ENCODE results near the gene MUC2. TPM values are rescaled to one million over a fixed set of nuclear protein-coding genes. Genes with fewer than 3 reads are reported as not detected.

Gene MUC2
- total and polyA plus RNA-seq, 10 of the 15 experiments (the other 5 are each of a cell fraction or from before 2014, with no cell fraction given) = 0.23 TPM; not detected in 9

DNA sequence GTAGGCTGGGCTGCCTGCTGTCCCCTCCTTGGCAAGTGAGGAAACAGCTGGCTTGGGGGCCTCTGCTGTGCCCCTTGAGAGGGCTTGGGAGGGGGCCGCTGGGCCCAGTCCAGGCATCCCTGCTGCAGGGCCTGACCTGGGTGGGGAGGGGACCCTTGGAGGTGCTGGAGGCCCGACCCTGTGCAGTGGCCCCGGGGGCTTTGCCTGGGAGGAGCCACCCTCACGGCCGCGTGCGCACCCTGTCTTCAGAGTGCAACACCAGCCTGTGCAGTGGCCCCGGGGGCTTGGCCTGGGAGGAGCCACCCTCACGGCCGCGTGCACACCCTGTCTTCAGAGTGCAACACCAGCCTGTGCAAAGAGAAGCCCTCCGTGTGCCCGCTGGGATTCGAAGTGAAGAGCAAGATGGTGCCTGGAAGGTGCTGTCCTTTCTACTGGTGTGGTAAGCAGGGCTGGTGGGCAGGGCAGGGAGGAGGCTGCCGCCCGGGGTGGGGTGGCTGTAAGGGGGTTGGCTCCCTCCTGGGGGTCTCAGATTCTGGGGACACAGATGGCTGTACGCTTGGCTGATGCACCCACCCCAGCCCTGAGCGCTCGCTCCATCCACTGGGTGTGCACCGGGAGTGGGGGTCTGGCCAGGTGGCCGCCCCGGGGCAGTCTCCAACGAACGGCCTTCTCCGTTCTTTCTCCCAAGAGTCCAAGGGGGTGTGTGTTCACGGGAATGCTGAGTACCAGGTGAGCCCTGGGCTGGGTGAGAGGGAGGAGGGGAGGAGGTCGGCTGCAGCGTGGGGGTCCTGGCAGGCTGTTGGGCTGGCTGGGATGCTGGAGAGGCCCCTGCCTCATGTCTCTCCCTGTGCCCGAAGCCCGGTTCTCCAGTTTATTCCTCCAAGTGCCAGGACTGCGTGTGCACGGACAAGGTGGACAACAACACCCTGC lies 32.9 kb downstream of the MUC2 start:
- POLR2A ChIA-PET = no interaction called here

More for the DNA sequence above, 32.9 kb downstream of the MUC2 start:
- no peaks in the 10 kb centered on the region for H3K27me3 ChIP-seq (replicated peaks in 1 of 2; ENCODE audit: control insufficient read depth in 2 of 2, insufficient read depth in 2 of 2, low read length in 1 of 2)
- no peaks in the 10 kb centered on the region; the same call in 2 of the 3 replicates for H3K9me3 ChIP-seq (replicated peaks; ENCODE audit: control insufficient read depth, insufficient read depth, low read length)
- no peak overlapping the region for H3K4me2 ChIP-seq (ENCODE audit: control insufficient read depth, insufficient read depth)
- in situ Hi-C loops (cut with MboI) (no loop called here), intact Hi-C loops (cut with micrococcal nuclease; ENCODE audit: unreplicated experiment) (no loop called here)
- FAIRE-seq (no peak), ATAC-seq (no peak), DNase-seq (ENCODE audit: low read depth, low spot score) (no peak)
- H3K27ac ChIP-seq (ENCODE audit: control insufficient read depth, insufficient read depth) = no peak overlapping the region
- CTCF ChIA-PET = no interaction called here
- H4K20me1 ChIP-seq (ENCODE audit: control insufficient read depth, insufficient read depth) = no peaks in the 10 kb centered on the region
- H3K79me2 ChIP-seq (ENCODE audit: control insufficient read depth, insufficient read depth, low read length) = no peaks in the 10 kb centered on the region
- TF ChIP-seq DPF2 (IDR thresholded peaks at IDR 0.05) (no peak), SREBF2 (IDR thresholded peaks at IDR 0.05; ENCODE audit: low read length) (no peak), CREB1 (IDR thresholded peaks at IDR 0.05; ENCODE audit: low read depth) (no peak), RAD21 (IDR thresholded peaks at IDR 0.05; ENCODE audit: insufficient read depth, low read depth, low read length) (no peak), NR2C2 (IDR thresholded peaks at IDR 0.05; ENCODE audit: borderline replicate concordance, control insufficient read depth, insufficient read length, low read depth) (no peak), CHD4 (IDR thresholded peaks at IDR 0.05) (no peak), ZNF622 (IDR thresholded peaks at IDR 0.05) (no peak), NFYB (IDR thresholded peaks at IDR 0.05; ENCODE audit: insufficient read depth, low read depth, low read length) (no peak), GABPA (IDR thresholded peaks at IDR 0.05; ENCODE audit: low read depth) (no peak), KAT2A (conservative IDR thresholded peaks at IDR 0.05; ENCODE audit: control insufficient read depth, low read depth, low read length) (no peak), SPI1 (IDR thresholded peaks at IDR 0.05; ENCODE audit: borderline replicate concordance, insufficient read depth, low read depth, low read length) (no peak), ZNF24 (IDR thresholded peaks at IDR 0.05) (no peak)
- TF ChIP-seq, protein P1, sequence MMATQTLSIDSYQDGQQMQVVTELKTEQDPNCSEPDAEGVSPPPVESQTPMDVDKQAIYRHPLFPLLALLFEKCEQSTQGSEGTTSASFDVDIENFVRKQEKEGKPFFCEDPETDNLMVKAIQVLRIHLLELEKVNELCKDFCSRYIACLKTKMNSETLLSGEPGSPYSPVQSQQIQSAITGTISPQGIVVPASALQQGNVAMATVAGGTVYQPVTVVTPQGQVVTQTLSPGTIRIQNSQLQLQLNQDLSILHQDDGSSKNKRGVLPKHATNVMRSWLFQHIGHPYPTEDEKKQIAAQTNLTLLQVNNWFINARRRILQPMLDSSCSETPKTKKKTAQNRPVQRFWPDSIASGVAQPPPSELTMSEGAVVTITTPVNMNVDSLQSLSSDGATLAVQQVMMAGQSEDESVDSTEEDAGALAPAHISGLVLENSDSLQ (IDR thresholded peaks at IDR 0.05) = no peak
- TF ChIP-seq, protein P2, sequence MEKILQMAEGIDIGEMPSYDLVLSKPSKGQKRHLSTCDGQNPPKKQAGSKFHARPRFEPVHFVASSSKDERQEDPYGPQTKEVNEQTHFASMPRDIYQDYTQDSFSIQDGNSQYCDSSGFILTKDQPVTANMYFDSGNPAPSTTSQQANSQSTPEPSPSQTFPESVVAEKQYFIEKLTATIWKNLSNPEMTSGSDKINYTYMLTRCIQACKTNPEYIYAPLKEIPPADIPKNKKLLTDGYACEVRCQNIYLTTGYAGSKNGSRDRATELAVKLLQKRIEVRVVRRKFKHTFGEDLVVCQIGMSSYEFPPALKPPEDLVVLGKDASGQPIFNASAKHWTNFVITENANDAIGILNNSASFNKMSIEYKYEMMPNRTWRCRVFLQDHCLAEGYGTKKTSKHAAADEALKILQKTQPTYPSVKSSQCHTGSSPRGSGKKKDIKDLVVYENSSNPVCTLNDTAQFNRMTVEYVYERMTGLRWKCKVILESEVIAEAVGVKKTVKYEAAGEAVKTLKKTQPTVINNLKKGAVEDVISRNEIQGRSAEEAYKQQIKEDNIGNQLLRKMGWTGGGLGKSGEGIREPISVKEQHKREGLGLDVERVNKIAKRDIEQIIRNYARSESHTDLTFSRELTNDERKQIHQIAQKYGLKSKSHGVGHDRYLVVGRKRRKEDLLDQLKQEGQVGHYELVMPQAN (conservative IDR thresholded peaks at IDR 0.05) = no peak
- TF ChIP-seq, protein P3, sequence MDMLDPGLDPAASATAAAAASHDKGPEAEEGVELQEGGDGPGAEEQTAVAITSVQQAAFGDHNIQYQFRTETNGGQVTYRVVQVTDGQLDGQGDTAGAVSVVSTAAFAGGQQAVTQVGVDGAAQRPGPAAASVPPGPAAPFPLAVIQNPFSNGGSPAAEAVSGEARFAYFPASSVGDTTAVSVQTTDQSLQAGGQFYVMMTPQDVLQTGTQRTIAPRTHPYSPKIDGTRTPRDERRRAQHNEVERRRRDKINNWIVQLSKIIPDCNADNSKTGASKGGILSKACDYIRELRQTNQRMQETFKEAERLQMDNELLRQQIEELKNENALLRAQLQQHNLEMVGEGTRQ (IDR thresholded peaks at IDR 0.05; ENCODE audit: borderline replicate concordance, low read depth, low read length) = no peak
- TF ChIP-seq, protein P4, sequence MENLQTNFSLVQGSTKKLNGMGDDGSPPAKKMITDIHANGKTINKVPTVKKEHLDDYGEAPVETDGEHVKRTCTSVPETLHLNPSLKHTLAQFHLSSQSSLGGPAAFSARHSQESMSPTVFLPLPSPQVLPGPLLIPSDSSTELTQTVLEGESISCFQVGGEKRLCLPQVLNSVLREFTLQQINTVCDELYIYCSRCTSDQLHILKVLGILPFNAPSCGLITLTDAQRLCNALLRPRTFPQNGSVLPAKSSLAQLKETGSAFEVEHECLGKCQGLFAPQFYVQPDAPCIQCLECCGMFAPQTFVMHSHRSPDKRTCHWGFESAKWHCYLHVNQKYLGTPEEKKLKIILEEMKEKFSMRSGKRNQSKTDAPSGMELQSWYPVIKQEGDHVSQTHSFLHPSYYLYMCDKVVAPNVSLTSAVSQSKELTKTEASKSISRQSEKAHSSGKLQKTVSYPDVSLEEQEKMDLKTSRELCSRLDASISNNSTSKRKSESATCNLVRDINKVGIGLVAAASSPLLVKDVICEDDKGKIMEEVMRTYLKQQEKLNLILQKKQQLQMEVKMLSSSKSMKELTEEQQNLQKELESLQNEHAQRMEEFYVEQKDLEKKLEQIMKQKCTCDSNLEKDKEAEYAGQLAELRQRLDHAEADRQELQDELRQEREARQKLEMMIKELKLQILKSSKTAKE (IDR thresholded peaks at IDR 0.05; ENCODE audit: low read depth, poor library complexity, severe bottlenecking) = no peak
- BruUV-seq (replicated peaks) = no TSS peak
- no peak overlapping the region for H2AFZ ChIP-seq (ENCODE audit: control insufficient read depth, low read depth, low read length)
- RAD21 ChIA-PET (ENCODE audit: unreplicated experiment) = no interaction called here
- H3K9ac ChIP-seq (ENCODE audit: control insufficient read depth, insufficient read depth, low read length) = no peak overlapping the region
- H3K4me3 ChIP-seq = no peak overlapping the region
- SMC1A ChIA-PET (ENCODE audit: uncharacterized antibody, unreplicated experiment) = no interaction called here
- H3K4me1 ChIP-seq (ENCODE audit: control insufficient read depth, insufficient read depth, low read length) = no peaks in the 10 kb centered on the region
- WGBS (ENCODE audit: insufficient coverage, insufficient replicate concordance, low lambda C conversion rate, missing lambda C conversion rate) = 51% methylated on average over 31 of the region's 32 CpGs
- no peaks in the 10 kb centered on the region for H3K36me3 ChIP-seq (ENCODE audit: control insufficient read depth in 2 of 2, insufficient read depth in 2 of 2, low read length in 1 of 2)
